Muscle layer of duodenum (tissue), 2 donors: ENCODE results near the gene RHBDF2.
"Not testable (repeated sequence)": the region's sequence is repeated elsewhere in the genome, so short reads cannot be mapped to it uniquely, and the experiment has no call there.

ENCODE experiments used
- H3K27ac ChIP-seq: one replicate; pipeline ENCODE4 v1.7.0; 2013; ENCODE audit warnings: mild to moderate bottlenecking, low read length
- H3K27me3 ChIP-seq: one replicate; pipeline ENCODE4 v1.7.0; 2013; ENCODE audit warnings: low read depth, mild to moderate bottlenecking, control low read depth, low read length
- H3K36me3 ChIP-seq, 2 donors: one replicate each; pipeline ENCODE4 v1.7.0; 2013; ENCODE audit warnings: low read length in 2 of 2, control low read depth in 1 of 2, mild to moderate bottlenecking in 1 of 2; ENCODE audit not compliant: insufficient read depth in 2 of 2, control insufficient read depth in 1 of 2
- H3K4me1 ChIP-seq, 2 donors: one replicate each; pipeline ENCODE4 v1.7.0; 2013; ENCODE audit warnings: low read length in 2 of 2, mild to moderate bottlenecking in 2 of 2, control low read depth in 1 of 2, moderate library complexity in 1 of 2; ENCODE audit not compliant: insufficient read depth in 2 of 2, control insufficient read depth in 1 of 2
- H3K4me3 ChIP-seq, 2 donors: one replicate each; pipeline ENCODE4 v1.7.0; 2013; ENCODE audit warnings: low read length in 2 of 2, low read depth in 1 of 2, mild to moderate bottlenecking in 1 of 2
- H3K9me3 ChIP-seq, 2 donors: one replicate each; pipeline ENCODE4 v1.7.0; 2013; ENCODE audit warnings: low read length in 2 of 2, control low read depth in 1 of 2, mild to moderate bottlenecking in 1 of 2; ENCODE audit not compliant: control insufficient read depth in 1 of 2
- donor health status: healthy.

RHBDF2 gene

GRCh38 chr17:76528528-76529223, 27.5 kb upstream of the RHBDF2 start:
- H3K9me3 ChIP-seq, result no peaks in the 10 kb centered on the region
- H3K36me3 ChIP-seq, result no peaks in the 10 kb centered on the region
- H3K27me3 ChIP-seq, result no peaks in the 10 kb centered on the region
- peak overlapping the region in 1 of 2 donors; percentile 40 for H3K4me3 ChIP-seq
- peak overlapping the region; percentile 86 for H3K27ac ChIP-seq
- peaks cover 4 to 34% of the 10 kb centered on the region in 2 donors for H3K4me1 ChIP-seq

- H3K9me3 ChIP-seq, result no peaks in the 10 kb centered on the region
- peaks cover 4 to 37% of the 10 kb centered on the region in 2 donors for H3K4me1 ChIP-seq
- H3K27me3 ChIP-seq, result no peaks in the 10 kb centered on the region
- H3K4me3 ChIP-seq, result peak overlapping the region in 1 of 2 donors; percentile 40
- no peaks in the 10 kb centered on the region for H3K36me3 ChIP-seq
- peak overlapping the region; percentile 67 for H3K27ac ChIP-seq
Observed at GRCh38 chr17:76528156-76528527, 26.9 kb upstream of the RHBDF2 start.

- H3K27me3 ChIP-seq, result no peaks in the 10 kb centered on the region
- H3K4me3 ChIP-seq, result no peak overlapping the region
- peaks cover 4 to 42% of the 10 kb centered on the region in 2 donors for H3K4me1 ChIP-seq
- no peaks in the 10 kb centered on the region for H3K9me3 ChIP-seq
- no peak overlapping the region for H3K27ac ChIP-seq
- H3K36me3 ChIP-seq, result no peaks in the 10 kb centered on the region
Observed at GRCh38 chr17:76527430-76528111, 26.3 kb upstream of the RHBDF2 start.

GRCh38 chr17:76527016-76527415, 25.8 kb upstream of the RHBDF2 start:
- not testable (repeated sequence) for H3K27ac ChIP-seq, H3K4me3 ChIP-seq, H3K27me3 ChIP-seq, H3K36me3 ChIP-seq, H3K9me3 ChIP-seq
- H3K4me1 ChIP-seq, result peaks cover 4 to 42% of the 10 kb centered on the region in 2 donors

- not testable (repeated sequence) for H3K4me3 ChIP-seq, H3K36me3 ChIP-seq, H3K27me3 ChIP-seq, H3K9me3 ChIP-seq, H3K27ac ChIP-seq
- peaks cover 4 to 32% of the 10 kb centered on the region in 2 donors for H3K4me1 ChIP-seq
Observed at GRCh38 chr17:76525513-76525833, 24.2 kb upstream of the RHBDF2 start.

GRCh38 chr17:76524598-76525512, 23.6 kb upstream of the RHBDF2 start:
- H3K36me3 ChIP-seq, result no peaks in the 10 kb centered on the region
- no peaks in the 10 kb centered on the region for H3K9me3 ChIP-seq
- no peak overlapping the region for H3K4me3 ChIP-seq
- no peaks in the 10 kb centered on the region for H3K27me3 ChIP-seq
- peaks cover 4 to 30% of the 10 kb centered on the region in 2 donors for H3K4me1 ChIP-seq
- H3K27ac ChIP-seq, result no peak overlapping the region

GRCh38 chr17:76523084-76524037, 22.1 kb upstream of the RHBDF2 start:
- Histone ChIP-seq H3K4me1 (peaks cover 4 to 25% of the 10 kb centered on the region in 2 donors), H3K4me3 (peak overlapping the region in 1 of 2 donors; percentile 19), H3K27me3 (no peaks in the 10 kb centered on the region), H3K36me3 (no peaks in the 10 kb centered on the region), H3K9me3 (no peaks in the 10 kb centered on the region), H3K27ac (no peak overlapping the region)

- H3K27ac ChIP-seq, H3K36me3 ChIP-seq, H3K4me3 ChIP-seq, H3K27me3 ChIP-seq, H3K9me3 ChIP-seq: not testable (repeated sequence)
- peaks cover 0 to 18% of the 10 kb centered on the region in 2 donors for H3K4me1 ChIP-seq
Observed at GRCh38 chr17:76521683-76522082, 20.5 kb upstream of the RHBDF2 start.

GRCh38 chr17:76521262-76521661, 20.0 kb upstream of the RHBDF2 start:
- Histone ChIP-seq H3K4me1 (peaks cover 0 to 18% of the 10 kb centered on the region in 2 donors), H3K9me3 (no peaks in the 10 kb centered on the region), H3K4me3 (no peak overlapping the region), H3K36me3 (no peaks in the 10 kb centered on the region), H3K27me3 (no peaks in the 10 kb centered on the region), H3K27ac (no peak overlapping the region)

GRCh38 chr17:76519048-76519966, 18.1 kb upstream of the RHBDF2 start:
- no peak overlapping the region for H3K27ac ChIP-seq
- no peaks in the 10 kb centered on the region for H3K27me3 ChIP-seq
- no peaks in the 10 kb centered on the region for H3K36me3 ChIP-seq
- peaks cover 0 to 9% of the 10 kb centered on the region in 2 donors for H3K4me1 ChIP-seq
- H3K9me3 ChIP-seq, result no peaks in the 10 kb centered on the region
- no peak overlapping the region for H3K4me3 ChIP-seq
